NCI-H446 (cell line): Measurements from ENCODE around the gene HNRNPA1.
A peak's percentile ranks its signal among the peaks of the same experiment; 100 is the strongest.
"Not testable (repeated sequence)": the region's sequence is repeated elsewhere in the genome, so short reads cannot be mapped to it uniquely, and the experiment has no call there.

ENCODE experiments used
- DNase-seq, 2 experiments: peaks; one replicate each; lab custom pipeline; 2025; lab: John Stamatoyannopoulos, UW

Gene HNRNPA1

DNA sequence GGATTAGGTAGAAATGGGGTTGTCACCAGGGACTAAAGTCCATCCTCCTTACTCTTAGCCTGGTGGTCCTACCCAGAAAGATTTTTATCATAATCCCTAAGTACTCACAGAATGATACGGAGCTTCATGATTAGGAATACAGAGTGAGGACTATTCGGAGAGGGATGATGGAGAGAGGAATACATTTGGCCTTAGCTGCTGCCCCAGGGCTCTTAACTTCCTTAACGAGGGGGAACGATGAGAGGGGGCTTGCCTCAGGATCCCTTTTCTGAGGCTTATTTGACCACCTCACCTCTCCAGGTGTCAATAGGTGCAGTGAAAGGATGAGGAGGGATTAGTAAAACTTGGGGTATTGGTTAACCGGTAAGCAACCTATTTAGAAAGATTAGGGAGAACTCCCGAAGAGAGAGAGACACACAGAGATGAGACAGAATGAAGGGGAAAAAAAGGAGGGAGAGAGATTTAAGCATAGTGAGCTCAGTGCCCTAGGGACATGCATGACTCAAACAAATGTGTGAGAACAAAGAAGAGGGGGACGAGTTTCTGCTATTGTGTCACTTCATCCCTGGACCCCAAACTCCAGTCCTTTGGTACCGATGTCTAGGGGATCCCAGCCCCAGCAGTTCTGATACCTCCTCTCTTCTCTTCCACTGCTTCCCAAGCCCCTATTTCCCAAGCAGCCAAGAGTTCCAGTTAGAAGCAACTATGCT, 19.1 kb downstream of the HNRNPA1 start:
- DNase-seq: no peak

DNA sequence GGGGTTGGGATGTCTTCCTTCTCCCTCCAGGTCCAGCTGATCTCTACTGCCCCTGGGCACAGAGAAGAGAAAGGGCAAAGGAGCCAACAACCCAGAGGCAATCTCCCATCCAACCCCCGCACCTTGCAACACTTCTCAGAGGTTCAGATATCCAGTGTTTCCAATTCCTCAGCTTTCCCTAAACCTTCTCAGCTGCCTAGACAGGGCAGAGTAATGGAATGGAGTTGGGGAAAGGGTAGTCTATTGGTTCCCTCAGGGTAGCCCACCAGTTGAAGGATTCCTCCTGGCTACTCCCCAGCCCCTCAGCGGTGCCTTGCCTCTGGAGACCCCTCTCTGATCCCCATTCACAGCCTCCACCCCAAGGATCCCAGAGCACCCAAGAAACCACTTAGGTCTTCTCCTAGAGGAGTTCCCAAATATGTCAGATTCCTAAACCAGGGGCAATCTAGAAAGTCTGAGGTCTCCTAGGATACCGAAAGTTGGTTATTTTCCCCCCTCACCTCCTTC, 19.8 kb downstream of the HNRNPA1 start:
- DNase-seq: no peak

DNA sequence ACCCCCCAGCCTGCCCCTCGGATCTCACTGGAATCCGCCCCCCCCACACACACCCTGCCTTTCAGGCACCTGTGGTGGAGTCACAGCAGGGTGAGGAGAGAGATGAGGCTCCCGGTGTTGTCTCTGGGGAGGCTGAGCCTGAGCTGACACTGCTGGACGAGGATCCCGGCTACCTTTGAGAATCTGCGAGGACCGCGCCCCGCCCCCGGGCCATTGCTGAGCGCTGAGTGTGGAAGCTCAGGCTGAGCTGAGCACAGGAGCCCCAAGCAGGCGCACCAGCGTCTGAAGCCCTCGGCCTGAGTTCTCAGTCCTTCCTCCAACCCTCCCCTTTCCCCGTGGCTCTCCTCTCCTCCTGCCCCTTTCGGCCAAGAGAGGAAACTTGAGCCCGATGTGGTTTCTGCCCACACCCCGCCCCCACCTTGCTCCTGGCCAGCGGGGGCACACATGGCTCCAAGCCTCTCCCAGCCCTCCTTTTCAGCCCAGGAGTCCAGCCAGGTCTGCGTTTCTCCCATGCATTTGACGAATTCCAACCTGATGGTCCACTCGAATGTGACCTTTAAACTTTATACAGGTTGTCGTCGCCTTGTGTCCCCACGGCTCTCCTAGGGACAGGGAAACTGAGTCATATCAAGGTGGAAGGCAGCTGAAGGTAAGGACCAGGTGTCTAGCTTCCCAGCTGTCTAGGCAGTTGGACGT, 20.4 kb downstream of the HNRNPA1 start, which contains the start of gene NFE2:
TSS of gene NFE2 (minus strand) at position 284 of the 696 bp plus-strand sequence. CDS start 5,767 bp downstream, outside the sequence.
- DNase-seq: no peak

DNA sequence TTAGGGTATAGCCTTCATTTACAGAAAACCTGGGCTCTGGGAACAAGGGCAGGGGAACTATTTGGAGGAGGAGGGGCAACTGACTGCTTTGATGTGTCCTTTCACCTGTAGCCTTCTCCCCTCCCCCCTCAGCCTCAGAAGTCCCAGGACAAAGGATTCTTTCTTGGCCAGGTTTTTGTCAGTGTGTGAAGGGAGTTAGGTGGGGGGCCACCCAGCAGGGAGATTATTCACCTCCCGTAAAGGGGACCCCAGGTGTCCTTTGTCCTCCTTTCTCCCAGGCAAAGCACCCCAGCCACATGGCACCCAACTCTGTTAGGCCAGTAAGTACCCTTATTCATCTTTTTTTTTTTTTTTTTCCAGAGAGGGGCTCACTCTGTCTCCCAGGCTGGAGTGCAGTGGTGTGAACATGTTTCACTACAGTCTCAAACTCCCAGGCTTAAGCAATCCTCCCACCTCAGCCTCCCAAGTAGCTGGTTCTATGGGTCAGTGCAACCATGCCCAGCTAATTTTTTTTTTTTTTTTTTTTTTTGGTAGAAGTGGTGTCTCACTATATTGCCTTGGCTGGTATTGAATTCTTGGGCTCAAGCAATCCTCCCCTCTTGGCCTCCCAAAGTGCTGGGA, 21.0 kb downstream of the HNRNPA1 start:
- no peak for DNase-seq

DNA sequence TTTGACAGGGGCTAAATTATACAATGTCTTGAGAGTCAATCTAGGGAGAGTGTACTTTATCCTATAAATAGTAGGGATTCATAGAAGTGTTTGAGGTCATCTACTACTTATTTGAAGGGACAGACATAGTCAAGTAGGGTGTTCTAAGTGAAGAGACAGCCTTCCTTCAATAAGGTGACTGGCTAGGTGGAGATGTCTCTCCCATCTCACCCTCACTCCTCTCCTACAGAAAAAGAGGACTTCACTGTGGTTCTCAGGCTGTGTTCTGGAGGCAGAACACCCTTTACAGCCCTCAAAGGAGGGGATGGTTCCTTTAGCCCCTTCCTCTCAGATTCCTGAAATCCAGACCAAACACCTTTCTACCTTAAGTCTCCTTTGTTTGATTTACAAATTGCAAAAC, 23.1 kb downstream of the HNRNPA1 start:
- no peak for DNase-seq

DNA sequence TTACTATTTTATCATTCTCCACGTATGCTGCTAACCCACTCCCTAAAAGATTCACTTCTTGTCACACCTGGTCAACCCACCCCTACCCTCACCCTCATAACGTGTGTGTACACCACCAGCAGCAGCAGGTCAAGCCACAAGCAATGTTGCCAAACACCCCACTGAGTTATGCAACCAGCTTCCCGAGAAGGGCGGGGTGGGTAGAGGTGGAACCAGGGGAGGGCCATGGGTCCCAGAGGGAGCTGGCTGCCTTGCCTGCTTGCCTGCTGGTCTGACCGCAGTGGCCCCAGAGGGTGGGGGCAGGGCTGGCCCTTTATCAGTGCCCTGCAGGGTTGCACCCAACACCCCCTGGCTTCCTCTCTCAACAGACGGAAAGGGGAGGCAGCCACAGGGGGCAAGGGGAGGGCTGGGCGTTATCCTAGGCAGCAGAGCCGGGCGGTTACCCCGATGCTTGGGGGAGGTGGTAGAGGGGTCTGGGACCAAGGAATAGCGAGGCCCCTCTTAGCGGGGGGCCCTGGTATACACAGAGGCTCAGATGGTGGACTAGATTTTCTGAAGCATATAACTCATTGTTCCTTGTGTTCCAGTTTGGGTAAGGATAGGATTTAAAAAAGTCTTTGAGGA, 23.8 kb downstream of the HNRNPA1 start:
- DNase-seq: no peak

DNA sequence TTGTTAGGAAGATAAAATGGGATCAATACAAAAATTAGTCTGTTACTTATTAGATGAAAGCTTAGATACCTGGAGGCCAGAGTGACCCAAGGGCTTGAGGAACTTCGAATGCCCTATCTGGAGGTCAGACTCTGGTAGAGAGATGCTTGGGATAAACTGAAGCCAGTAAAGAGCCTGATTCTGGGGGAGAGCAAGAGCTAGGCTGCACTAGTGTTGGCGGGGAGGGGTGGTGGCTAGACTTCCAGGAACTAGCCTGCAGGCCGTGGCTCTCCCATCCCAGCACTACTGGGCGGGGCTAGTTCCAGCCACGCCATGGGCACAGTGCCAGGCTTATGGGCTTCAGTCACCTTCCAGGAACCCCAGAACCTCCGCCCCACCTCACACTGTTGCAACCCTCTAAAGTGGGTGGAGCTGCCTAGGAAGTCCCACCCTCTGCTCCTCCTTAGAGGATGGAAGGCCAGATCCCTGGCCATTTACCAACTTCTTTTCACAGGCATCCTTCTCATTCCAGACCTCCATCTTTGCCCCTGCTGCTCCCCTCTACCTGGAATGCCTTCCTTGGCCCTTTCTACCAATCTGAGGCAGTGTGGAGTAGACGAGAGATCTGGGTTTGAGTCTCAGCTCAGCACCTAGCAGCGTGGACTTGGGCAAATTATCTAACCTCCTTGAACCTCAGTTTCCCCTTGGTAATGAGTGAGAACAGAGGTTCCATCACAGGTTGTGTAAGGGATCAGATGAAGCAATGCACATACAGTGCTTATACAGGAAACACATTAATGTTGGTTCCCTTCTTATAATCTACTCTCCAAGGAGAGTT, 26.6 kb downstream of the HNRNPA1 start:
- DNase-seq: no peak

DNA sequence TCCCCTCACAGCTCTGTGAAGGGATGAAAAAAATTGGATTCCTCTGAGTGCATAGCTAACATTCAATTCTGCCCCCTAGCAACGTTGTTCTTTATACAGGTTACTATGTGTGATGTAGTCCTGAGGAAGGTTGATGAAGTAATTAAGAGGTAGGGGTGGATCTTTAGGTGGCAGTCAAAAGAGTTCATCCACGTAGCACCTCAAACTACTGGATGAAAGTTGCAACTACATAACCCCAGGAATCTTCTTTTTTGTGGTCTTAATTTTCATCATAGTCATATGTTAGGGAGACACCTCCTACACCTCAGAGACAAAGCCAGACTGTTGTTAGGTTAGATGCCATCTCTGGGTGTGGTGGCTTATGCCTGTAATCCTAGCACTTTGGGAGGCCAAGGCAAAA, 30.5 kb downstream of the HNRNPA1 start:
- DNase-seq: no peak

DNA sequence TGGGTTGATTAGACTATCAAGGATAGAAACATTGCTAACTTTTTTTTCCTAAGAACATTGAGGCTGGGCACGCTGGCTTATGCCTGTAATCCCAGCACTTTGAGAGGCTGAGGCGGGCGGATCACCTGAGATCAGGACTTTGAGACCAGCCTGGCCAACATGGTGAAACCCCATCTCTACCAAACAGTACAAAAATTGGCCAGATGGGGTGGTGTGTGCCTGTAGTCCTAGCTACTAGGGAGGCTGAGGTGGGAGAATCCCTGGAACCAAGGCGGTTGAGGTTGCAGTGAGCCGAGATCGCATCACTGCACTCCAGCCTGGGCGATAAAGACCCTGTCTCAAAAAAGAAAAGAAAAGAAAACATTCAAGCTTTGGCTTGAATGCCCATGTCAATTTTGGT, 31.8 kb downstream of the HNRNPA1 start:
- not testable (repeated sequence) for DNase-seq

DNA sequence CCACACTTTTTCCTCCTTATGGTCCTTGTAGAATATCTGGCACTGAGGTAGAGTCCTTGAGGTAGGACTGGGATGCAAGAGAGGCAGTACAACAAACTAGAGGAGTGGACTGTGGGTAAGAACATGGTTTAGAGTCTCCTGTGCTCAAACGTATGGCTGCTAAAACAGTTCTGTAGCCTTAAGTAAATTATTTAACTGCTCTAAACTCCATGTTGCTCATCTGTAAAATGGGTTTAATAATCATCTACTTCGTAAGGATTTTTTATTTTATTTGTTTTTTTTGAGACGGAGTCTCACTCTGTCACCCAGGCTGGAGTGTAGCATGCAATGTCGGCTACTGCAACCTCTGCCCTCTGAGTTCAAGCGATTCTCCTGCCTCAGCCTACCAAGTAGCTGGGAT, 40.8 kb downstream of the HNRNPA1 start:
- no peak for DNase-seq

DNA sequence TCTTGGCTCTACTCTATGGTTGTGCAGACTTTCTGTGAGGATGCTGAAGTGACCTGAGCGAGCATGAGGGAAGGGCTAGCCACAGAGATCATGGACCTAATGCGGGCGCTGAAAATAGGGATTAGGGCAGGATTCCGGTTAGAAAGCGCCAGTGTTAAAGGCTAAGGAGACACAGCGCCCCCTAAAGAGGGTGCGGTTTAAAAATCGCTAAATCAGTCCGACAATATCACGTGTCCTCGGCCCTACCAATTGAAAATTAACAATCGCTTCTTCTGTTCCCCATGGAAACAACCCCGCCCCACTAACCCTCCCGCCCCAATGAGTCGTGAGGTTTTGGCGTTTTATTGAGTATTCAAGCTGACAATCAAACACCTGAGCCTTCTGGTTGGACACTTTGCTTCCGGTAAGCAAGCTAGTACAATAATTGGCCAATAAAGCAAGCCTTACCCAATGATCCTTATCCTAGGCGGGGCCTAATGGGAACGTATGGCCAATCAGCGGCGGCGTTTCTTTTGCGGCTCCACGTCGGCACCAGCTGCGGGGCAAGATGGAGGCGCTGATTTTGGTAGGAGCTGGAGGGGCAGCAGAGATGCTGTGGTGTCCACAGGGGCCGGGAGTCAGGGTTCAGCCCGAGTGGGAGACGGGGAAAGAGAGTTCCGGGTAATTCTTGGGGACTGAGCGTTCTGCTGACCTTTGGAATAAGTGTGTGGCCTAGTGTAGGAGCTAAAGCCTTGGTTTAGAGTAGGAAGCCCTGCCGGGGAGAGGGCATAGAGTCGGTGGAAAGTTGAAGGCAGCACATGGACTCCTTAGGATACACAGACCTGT, 44.3 kb downstream of the HNRNPA1 start, which contains the start of gene COPZ1:
TSS of gene COPZ1 (plus strand) at position 515 of the 825 bp plus-strand sequence. CDS start at position 548, 33 bp downstream.
- peak; percentile 98 to 99 for DNase-seq

DNA sequence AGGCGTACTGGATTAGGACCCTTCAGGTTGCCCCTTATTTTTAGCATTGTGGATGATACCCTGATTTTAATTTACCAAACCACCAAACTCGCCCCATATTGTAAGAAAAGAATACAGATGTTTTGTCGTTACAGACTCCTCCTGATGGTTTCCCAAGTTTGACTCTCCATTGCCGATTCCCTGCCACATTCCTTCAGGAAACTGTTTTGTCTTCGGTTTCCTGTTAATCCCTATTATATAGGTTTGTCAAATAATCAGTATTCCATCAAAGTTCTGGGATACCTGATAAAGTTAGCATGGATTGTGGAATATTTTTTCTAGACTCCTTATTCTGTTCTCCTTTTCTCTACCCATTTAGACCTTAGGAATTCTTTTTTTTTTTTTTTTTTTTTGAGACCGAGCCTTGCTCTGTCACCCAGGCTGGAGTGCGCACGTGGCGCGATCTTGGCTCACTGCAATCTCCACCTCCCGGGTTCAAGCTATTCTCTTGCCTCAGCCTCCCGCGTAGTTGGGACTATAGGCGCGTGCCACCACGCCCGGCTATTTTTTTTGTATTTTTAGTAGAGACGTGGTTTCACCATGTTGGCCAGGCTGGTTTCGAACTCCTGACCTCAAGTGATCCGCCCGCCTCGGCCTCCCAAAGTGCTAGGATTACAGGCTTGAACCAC, 45.0 kb downstream of the HNRNPA1 start:
- not testable (repeated sequence) for DNase-seq

DNA sequence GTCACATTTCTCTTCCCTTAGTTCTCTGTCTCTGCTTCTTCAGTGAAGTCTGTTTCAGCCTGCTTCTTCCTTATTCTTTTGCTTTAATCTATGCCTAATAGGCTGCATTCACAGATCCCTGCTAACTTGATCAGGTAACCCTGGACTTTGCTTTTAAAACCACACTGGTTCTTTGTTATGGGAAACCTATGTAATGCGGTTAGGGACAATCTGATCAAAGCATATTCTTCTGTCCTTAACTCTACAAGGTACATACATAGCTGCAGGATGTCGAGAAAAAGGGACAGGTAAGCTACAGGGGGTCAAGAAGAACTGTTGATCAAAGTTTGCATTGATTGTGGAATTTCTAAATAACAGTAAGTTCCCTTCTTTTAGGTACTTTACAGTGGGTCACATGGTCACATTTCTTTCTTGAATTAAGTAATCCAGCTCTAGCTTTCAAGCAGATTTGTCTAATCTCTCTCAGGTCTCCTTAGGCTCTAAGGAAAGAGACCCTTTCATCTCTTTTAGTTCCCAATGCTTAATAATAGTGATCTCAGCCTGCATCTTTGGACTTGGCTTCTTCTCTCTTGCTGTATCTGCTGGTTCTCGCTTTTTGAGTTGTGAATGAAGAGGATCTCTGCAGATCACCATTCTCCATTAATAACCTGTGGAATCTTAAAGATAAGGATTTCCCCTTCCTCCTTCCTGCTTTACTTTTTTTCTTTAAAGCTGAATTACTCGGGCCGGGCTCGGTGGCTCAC, 48.2 kb downstream of the HNRNPA1 start:
- DNase-seq: no peak

DNA sequence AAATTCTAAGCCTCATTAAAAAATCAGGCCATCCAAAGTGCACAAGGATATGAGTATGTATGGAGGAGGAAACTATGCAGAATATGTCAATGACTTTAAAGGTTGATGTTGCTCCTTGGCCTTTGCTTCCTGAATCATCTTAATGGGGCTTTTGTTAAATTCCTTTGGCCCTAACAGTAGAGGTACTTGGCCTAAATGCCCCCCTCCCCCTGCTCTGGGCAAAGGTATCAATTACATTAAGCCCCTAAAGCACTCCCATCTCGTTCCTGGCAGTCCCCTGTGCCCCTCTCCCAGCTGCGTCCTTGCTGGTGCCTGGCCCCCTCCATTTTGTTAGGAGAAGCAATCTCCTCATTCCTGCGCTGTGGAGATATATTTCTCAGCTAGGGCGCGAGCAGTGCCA, 49.2 kb downstream of the HNRNPA1 start:
- no peak for DNase-seq

DNA sequence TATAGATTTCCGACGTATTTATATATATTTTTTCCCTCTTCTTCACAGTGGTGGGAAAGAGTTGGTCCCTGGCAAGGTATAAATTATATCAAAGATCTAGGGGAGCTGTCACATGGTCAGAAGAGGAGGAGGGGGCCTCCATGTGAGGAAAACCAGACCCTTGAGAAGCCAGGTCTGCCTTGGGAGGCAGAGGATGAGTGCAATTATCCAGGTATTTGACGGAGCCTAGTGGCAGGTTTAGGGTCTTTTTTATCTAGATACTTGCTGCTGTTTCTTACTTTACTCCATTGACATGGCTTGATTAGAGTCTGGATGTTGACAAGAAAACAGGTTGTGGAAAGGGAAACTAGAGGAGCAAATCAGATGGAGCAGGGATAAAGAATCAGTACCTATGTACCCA, 49.9 kb downstream of the HNRNPA1 start:
- DNase-seq: no peak

DNA sequence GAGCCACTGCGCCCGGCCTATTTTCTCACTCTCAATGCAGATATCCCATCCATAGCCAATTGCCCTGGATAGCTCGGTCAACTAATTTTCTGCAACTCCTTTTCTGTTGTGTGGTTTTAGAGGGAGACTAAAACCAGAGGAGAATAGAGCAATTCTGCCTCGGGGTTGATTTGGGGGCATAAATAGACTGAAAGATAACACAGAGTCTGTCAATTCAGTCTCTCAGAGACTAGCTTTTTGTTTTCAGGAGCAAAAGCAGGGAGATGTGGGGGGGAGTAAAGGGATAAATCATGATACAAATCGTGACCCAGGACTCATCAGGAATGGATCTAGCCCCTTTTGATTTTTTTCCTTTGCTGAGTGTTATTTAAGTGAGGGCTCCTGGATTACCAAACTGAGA, 50.9 kb downstream of the HNRNPA1 start:
- no peak for DNase-seq

DNA sequence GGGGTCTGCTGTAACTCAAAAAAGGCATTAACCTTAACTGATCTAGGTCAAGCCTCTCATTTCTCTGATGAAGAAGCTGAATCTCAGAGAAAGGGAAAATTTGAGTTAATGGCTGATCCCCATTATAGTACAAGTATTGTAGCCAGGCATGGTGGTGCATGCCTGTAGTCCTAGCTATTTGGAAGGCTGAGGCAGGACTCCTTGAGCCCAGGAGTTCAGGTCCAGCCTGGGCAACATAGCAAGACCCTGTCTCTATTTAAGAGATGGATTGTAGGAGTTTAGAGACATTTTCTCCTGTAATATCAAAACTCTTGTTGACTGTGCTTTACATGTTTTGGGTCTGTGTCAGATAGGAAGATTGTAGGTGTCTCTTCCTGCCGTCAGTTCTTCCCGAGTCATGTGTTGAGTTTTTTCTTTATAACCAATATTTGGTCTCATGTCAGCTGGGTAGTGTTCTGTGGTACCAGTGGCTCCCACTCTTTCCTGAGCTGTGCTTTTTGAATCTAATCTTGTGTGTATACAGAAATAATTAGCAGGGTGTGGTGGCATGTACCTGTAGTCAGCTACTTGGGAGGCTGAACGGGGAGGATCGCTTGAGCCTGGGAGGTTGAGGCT, 53.0 kb downstream of the HNRNPA1 start:
- DNase-seq: no peak
